Stimulated activated CD4-positive, alpha-beta T cell treated with anti-CD3 and anti-CD28 coated beads, TNF-alpha, amount 100 ng/mL, for 24 hours (primary cell): Measurements from ENCODE around the gene ZNF680.
"Not testable (repeated sequence)": the region's sequence is repeated elsewhere in the genome, so short reads cannot be mapped to it uniquely, and the experiment has no call there.

Experiments
- DNase-seq, 3 experiments: peaks; one replicate each; pipeline ENCODE4 v3.0.0-alpha.2; 2020; ENCODE audit warnings: low read depth in 3 of 3

Gene ZNF680

DNA sequence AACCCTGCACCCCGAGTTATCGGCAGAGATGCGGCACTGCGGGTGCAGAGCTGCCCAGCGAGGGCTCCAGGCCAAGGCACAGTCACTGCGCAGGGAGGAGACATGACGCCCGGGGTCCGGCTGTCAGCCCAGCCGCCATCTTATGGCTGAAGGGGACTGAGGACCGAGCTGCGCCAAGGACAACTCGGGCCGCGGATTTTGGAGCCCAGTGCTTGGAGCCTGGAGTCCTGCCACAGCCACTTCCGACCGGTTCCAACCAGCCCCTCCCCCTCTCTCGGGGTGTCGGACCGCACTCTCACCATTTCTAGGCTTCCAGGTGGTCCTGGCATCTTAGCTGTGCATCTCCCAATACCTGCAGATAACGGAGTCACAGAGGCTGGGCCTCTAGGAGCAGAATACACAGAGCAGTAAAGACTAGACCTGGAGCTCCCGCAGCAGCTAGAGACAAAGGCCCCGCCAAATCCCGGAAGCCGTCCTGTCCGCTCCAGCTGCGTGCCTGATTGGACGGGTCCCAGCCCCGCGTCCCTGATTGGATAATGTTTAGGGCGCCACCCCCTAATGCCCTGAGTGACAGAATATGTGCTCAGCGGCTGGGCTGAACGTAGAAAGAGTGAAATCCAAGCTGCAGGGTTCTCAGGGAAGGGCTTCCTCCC is at the start of gene ZNF680:
Gene ZNF680, minus strand, starts transcription at position 446 of the 653 bp plus-strand sequence. Its CDS starts 117 bp downstream, at position 329.
- DNase-seq = peak; percentile 79 to 87 (median 84)

DNA sequence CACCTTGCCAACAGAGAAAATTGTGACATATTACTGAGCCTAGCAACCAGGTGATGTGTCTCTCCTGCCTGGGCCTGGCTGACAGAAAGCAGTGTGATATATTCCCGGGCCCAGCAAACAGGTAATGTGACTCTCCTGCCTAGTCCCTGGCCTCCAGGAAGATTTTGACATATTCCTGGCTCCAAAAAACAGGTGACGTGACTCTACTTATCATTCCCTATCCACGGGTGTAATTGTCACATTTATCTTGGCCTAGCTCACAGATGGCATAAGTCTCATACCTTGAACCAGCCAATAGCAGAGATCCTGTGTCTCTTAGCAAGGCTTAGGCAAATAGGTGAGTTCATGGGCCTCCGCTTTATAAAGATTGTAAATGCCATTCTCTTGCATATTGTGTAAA is 49.6 kb upstream of the ZNF680 start:
- DNase-seq = no peak

DNA sequence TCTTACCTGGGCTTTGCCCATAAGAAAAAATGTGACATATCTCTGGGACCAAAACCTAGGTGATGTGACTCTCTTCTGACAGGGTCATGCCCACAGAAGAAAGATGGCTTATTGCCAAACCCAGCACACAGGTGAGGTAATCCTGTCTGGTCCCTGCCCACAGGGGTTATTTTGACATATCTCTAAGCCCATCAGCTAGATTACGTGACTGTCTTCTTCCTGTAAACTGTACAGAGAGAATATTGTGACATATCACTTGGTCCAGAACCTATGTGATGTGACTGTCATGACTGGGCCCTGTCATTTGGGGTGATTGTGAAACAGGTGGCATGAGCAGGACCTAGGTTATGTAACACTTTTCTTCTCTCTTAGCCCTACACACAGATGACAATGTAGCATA is 48.8 kb upstream of the ZNF680 start:
- no peak for DNase-seq

DNA sequence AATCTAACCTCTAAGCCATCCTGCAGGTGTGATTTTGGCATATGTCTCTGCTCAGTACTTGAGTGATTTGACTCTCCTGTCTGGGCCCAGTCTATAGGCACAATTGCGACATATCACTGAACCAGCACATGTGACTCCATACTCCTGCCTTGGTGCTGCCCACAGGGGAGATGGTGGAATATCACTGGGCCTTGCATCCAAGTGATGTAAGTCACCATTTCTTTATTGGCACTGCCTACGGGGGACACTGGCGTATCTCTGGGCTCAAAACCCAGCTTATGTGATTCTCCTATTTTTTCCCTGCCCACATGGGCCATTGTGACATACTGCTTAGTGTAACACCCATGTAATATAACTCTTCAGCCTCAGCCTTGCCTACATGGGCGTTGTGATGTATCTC is 48.1 kb upstream of the ZNF680 start:
- DNase-seq = no peak

DNA sequence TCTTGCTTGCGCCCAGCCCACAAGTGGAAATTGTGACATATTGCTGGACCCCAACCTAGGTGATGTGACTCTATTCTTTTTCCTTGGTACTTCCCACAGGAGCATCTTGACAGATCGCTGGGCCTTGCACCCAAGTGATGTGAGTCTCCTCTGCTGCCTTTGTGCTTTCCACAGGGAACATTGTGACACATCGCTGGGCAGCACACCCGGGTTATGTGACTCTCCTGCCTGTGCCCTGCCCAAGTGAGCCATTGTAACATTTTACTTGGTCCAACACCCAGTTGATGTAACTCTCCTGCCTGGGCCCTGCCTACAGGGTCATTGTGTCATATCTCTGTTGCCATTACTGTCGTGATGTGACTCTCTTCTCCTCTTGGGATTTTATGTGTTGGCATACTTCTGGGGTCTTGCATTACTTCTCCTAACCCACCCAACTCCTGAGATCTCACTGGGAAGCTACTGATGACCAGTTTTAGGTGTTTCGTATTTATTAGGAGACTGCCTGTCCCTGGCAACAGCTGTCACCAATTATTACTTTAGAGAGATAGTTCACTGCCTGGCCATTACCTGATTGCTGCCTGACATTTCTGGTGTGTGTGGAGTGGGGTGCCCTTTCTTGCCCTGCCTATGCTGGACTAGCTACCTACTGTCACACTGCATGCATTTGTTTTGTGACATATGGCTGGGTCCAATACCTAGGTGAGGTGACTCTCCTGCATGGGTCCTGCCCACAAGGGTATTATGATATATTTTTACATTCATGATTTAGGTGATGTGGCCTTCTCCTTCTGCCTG is 45.4 kb upstream of the ZNF680 start:
- DNase-seq = no peak

DNA sequence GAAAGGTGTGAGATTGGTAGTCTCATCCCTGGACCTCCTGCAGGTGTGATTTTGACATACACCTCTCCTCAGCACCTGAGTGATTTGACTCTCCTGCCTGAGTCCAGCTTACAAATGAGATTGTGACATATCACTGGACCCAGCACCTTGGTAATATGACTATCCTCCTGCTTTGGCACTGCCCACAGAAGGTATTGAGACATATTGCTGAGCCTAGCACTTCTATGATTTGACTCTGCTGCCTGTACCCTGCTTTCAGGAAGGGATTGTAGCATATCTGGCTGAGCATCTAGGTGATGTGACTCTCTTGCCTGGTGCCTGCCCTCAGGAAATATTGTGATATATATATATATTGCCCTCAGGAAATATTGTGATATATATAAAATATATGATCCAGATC is 43.5 kb upstream of the ZNF680 start:
- DNase-seq = no peak

DNA sequence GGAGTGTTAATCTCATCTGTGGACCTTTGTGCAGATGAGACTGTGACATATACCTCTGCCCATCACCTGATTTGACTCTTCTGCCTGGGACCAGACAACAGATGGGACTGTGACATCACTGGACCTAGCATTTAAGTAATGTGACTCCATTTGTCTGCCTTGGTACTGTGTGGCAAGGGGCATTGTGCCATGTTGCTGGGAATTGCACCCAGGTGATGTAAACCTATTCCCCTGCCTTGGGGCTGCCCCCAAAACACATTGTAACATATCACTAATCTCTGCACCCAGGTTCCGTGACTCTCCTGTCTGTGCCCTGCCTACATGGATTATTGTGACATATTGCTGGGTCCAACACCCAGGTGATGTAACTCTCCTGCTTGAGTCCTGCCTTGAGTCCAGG is 40.4 kb upstream of the ZNF680 start:
- no peak for DNase-seq

DNA sequence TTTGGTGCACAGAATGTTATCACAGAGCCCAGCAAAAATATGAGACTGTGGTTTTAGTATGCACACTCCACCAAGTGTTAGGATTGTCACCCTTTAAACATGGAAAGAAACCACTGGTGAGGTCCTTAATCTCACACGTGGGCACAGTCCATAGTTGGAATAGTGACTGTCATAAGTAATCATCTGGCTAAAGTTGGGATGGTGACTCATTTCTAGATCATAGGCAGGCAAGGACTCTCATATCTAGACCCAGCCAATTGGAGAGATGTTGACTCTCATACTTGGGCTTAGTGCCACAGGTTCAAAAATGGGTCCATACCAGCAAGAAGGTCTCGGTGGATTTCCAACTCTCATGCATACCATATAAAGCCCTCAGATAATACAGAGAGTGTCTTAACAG is 39.6 kb upstream of the ZNF680 start:
- DNase-seq = no peak

DNA sequence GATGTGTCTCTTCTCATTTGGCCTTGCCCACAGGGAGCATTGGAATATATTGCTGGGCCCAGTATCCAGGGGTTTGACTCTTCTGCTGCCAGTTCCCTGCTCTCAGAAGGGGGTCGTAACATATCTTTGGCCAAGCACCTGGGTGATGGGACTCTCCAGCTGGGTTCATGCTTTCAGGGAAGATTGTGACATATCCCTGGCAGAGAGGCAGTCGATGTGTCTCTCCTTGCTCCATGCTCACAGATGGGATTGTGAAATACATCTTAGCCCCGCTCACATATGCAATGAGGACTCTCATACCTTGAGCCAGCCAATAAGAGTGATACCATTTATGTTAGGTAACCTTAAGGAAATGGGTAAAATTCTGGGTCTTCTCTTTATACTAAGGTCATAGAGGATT is 39.2 kb upstream of the ZNF680 start:
- DNase-seq = no peak

DNA sequence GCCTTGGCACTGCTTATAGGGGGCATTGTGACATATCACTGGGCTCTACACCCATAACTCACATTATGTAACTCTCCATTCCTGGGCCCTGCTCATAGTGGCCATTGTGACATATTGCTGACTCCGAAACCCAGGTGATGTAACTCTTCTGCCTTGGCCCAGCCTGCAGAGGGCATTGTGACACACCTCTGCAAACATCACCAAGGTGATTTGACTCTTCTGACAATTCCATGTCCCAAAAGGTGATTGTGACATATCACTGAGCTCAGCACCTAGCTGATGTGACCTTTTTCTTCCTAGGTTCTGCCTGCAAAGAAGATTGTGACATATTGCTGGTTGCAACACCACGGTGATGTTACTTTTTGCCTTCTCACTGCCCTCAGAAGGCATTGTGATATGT is 36.5 kb upstream of the ZNF680 start:
- DNase-seq = no peak

DNA sequence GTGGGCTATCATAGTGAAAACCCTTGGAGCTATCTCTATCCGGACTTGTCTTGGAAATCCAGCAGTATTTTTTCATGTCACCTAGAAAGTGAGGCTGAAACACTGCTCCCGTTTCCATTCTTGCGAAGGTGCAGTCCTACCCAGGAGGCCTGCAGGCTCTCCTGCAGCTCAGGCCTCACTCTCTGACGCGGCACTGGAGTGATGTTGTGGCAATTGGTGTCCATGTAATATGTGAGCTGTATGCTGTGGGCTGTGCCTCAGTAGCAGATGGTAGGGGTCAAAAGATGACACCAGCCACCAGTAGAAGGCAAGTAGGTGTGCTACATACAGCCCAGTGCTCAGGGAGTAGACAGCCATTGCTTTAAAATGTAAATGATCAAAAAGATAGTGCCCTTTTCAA is 28.1 kb upstream of the ZNF680 start:
- no peak for DNase-seq

DNA sequence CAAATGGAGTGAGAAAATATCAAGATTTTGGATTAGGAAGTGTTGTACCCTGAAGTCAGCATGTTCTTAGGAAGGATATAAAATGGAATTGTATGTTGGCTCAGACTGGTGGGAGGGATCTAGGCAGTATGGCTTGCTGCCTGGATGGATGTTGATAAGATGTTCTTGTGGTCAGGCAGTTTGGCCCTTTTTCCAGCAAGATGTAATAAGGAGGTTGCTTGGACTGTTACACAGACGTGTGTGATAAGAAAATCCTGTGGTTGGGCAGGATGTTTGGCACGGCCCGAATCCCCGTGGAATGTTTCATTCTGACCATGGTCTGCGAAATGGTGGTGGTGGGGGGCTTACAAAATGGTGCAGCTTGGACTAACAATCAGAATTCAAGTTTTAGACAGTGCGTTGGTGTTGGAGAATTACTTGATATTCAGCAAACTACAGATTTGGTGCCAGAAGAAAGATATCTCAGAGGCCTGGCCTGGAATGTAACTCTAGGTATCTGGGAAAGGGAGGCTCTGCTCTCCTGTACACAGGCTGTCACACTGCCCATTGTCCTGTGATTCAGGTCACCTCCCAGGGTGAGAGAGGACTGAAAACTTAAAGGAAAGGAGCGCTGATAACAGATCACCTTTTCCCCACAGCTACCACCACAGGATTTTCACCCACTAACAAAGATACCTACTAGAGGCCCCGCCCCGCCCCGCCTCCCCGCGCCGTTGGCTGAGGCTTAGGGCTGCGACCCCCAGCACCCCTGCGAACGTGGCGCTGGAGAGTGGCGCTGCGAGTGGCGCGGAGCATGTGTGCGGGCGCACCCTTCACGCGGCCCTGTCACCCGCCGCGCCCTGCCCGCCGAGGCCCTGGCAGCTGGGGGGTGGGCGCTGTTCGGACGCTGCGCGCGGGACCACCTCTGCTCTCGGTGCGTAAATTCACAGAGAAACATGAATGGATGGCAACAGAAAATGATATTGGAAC is 19.3 kb upstream of the ZNF680 start:
- DNase-seq = no peak

DNA sequence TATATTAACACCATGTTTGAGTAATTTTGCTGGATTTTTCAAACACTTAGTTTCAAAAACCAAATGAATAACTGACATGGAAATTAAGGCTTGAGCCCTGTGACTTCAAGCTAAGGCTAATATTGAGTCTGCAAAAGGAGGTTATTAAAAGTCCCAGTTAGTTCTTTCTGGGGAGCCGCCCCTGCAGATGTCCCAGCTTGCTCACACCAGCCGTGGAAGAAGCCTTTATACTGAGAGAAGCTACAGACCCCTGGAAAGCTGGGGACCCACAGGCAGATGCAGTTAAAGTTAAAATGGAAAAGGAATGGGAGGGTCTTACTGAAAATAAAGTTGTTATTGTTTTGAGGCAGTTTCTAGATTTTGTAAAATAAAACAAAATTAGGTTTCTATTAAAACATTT is 18.5 kb upstream of the ZNF680 start:
- DNase-seq = no peak

DNA sequence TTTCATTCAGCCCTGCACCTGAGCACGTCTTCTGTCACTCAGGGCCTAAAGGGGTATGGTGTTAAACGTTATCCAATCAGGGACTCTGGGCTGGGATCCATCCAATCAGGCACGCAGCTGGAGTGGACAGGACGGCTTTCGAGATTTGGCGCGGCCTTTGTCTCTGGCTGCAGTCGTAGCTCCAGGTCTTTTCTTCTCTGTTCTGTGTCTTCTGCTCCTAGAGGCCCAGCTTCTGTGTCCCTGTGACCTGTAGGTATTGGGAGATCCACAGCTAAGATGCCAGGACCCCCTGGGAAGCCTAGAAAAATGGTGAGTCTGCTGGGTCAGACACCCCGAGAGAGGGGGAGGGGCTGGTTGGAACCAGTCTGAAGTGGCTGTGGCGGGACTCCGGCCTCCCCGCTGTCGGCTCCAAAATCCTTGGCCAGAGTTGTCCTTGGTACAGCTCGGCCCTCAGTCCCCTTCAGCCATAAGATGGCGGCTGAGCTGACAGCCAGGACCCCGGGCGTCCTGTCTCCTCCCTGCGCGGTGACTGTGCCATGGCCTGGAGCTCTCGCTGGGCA is 11.7 kb upstream of the ZNF680 start:
- DNase-seq = no peak

DNA sequence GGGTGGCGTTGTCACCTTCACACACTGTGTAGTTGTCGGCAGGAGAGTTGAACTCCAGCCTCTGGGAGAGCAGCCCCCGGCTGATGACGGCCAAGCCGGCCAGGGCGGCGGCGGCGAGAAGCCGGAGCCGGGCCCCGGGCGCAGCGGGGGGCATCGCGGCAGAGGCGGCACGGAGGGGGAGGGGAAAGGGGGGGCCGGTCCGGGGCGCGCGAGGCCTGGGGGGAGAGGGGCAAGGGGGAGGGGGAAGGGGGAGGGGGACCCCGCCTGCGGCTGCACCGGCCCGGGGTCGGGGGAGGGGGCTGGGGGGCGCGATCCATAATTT is 7.4 kb upstream of the ZNF680 start:
- not testable (repeated sequence) for DNase-seq

DNA sequence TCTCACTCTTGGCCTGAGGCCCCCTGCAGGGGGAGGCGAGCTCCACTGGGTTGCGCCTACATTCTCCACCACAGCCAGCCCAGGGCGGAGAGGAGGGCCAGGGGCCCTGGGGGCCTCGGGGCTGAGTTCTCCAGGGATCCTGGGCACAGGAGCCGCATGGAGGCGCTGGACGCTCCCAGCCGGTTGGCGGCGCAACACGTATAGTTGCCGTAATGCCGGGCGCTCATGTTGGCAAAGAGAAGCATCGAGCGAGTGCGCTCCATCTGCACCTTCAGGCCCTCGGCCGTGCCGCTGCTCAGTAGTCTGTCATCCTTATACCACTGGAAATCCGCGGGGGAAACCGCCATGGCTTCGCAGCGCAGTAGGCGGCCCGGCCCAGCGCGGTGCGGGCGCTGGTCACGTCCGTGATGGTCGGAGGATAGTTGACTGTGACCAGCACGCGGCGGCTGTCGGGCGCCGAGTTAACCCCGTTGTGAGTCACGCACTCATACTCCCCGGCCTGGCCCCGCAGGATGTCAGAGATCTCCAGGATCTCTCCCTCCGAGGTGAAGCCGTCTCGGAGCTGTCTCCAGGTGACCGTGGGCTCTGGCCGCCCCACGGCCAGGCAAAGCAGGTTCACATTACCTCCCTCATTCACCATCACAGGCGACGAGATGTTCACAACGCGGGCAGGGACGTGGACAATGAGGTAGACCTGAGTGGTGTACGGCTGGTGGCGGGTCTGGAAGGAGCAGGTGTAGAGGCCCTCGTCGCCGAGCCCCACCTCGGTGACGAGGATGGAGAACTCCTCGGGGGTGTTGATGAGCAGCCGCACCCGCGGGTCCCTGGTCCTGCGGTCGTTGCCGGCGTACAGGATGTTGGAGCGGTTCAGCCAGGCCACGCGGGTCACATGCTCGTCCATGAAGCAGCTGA is 6.8 kb upstream of the ZNF680 start:
- DNase-seq = peak in 2 of 3 experiments; percentile 4 to 30

DNA sequence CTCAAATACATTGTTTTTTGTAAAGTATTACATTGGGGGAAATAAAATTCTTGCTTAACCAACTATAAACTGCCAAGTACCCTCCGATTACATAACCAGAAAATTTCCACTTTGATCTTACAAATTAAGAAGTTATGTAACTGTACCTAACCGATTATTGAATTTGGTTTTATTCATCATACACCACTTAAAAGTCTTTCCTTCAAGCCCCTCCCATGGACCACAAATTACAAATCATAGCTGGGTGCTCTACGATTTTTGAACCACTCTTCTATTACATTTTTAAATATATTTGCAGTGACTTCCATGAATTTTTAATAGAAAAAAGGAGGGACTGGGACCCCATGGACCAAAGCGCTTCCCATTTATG is 630 bp downstream of the ZNF680 start:
- DNase-seq = no peak

DNA sequence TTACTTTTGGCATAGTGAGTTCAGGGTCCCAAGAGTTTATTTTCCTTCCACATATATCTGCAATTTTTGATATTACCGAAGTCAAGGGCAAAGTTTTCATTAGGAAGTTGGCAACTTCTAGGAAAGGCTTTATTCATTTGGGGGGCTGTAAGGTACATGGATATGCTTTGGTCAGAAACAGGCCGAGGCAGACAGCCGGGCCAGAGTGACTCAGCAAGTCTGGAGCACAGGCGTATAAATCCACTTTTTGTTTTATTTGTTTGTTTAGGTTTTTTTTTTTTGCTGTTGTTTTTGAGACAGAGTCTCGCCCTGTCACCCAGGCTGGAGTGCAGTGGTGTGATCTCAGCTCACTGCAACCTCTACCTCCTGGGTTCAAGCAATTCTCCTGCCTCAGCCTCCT is 3.7 kb downstream of the ZNF680 start:
- no peak for DNase-seq

DNA sequence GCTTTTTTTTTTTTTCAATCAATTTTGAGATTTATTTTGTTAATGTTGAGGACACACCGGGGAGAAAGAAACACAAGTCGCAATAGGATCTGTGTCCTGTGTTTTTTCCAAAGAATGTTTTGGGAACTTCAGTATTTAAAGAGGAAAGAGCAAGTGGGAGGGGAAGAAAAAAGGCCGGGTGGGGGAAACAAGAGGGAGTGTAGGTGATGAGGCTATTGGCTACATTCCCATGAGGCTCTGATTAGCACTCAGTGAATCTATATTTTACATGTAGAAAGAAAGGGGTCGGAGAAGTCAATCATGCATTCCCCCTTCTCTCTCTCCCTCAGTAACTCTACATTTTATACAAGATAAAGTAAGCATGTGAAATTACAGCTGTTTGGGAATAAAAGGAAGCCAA is 4.1 kb downstream of the ZNF680 start:
- no peak for DNase-seq

DNA sequence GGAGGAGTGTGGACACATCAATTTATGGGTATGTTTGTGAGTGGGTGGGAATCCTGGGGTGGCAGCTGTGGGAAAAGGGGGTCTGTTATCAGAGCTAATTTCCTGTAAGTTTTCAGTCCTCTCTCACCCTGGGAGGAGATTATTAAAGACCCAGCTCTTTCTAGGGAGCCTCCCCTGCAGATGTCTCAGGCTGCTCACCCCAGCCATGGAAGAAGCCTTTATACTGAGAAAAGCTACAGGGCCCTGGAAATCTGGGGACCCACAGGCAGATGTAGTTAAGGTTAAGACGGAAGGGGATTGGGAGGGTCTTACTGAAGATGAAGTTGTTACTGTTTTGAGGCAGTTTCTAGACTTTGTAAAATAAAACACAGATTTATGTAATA is 4.6 kb downstream of the ZNF680 start:
- no peak for DNase-seq
